GM12875 (cell line): ENCODE results near the gene C11orf54.
"Not testable (repeated sequence)": the region's sequence is repeated elsewhere in the genome, so short reads cannot be mapped to it uniquely, and the experiment has no call there.

Source experiments
- H3K4me3 ChIP-seq: one replicate; pipeline ENCODE4 v1.5.1; 2011; ENCODE audit warnings: low read depth, low read length, control low read depth
- CTCF ChIP-seq: IDR thresholded peaks from 2 replicates; pipeline ENCODE4 v1.5.1; 2011; ENCODE audit warnings: low read depth, mild to moderate bottlenecking, control low read depth, inconsistent platforms, low read length, moderate library complexity, borderline replicate concordance; ENCODE audit not compliant: insufficient read depth

C11orf54 gene

GRCh38 chr11:93740730-93741093, 760 bp upstream of the C11orf54 start:
- H3K4me3 ChIP-seq: peak overlapping the region; percentile 68
- TF ChIP-seq CTCF: no peak

DNA sequence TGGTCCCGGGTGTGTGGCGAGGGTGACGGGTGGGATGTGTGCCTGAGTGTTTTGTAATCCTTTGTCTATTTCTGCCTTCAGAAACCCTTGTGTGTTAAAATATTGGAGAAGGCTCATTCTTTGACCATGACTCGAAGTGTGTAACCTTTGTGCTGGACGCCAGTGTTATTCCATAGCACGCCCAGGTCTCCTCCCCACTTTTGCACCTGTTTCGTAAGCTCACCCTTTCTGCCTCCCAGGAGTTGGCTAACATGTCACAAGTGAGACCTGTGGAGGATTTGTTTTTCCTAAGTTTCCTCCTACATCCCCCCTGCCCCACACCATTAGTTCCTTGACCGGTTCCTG, 382 bp downstream of the C11orf54 start:
- peak overlapping the region; percentile 68 for H3K4me3 ChIP-seq
- TF ChIP-seq CTCF: no peak

GRCh38 chr11:93743291-93743690, 1.8 kb downstream of the C11orf54 start:
- TF ChIP-seq CTCF: no peak
- no peak overlapping the region for H3K4me3 ChIP-seq

- no peak for TF ChIP-seq CTCF
These were observed 3.2 kb downstream of the C11orf54 start for GRCh38 chr11:93744669-93745004.

DNA sequence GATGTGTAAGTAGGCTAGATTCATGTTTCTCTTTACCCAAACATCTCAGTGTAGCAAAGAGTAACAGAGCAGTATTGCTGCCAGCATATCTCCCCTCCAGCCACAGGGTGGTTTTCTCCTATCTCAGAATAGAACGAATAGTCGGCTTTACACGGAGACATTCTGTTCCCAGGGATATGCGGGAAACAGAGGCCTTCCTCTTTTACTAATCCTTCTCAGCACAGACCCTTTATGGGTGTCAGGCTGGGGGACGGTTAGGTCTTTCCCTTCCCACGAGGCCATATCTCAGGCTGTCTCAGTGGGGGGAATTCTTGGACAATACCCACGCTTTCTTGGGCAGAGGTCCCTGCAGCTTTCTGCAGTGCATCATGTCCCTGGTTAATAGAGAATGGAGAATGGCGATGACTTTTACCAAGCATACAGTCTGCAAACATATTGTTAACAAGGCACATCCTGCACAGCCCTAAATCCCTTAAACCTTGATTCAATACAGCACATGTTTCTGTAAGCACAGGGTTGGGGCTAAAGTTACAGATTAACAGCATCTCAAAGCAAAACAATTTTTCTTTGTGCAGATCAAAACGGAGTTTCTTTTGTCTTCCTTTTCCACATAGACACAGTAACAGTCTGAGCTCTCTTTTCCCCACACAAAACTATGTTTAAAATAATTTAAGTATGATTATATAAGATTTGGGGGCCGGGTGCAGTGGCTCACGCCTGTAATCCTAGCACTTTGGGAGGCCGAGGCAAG, 3.7 kb downstream of the C11orf54 start:
- not testable (repeated sequence) for H3K4me3 ChIP-seq

More at GRCh38 chr11:93744669-93745004, 3.2 kb downstream of the C11orf54 start:
- no peak overlapping the region for H3K4me3 ChIP-seq

DNA sequence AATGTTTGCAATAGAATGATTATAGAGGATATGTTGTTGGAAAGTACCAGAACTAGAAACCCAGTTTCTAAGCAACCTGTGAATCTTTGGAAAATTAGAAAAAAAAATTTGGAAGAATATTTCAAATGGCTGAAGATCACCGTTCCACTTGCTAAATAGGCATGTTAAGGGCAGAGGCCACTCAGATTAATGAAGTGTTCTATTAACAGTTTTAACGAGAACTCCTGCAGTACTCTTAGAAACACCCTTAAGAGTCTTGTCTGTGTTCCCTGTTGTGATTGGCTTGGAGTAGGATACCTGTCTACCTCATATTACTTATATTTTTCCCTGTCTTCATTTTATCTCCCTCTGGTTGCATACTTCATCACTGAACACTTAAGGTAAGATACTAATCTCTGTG, 4.6 kb downstream of the C11orf54 start:
- no peak for TF ChIP-seq CTCF
- H3K4me3 ChIP-seq: no peak overlapping the region

GRCh38 chr11:93747122-93747521, 5.7 kb downstream of the C11orf54 start:
- H3K4me3 ChIP-seq: no peak overlapping the region
- no peak for TF ChIP-seq CTCF

GRCh38 chr11:93751001-93751400, 9.5 kb downstream of the C11orf54 start:
- TF ChIP-seq CTCF: no peak
- no peak overlapping the region for H3K4me3 ChIP-seq
